ENCODE data around the gene SOX6.
A peak's percentile ranks its signal among the peaks of the same experiment; 100 is the strongest.
"Not testable (repeated sequence)": the region's sequence is repeated elsewhere in the genome, so short reads cannot be mapped to it uniquely, and the experiment has no call there.

Gene SOX6

DNA sequence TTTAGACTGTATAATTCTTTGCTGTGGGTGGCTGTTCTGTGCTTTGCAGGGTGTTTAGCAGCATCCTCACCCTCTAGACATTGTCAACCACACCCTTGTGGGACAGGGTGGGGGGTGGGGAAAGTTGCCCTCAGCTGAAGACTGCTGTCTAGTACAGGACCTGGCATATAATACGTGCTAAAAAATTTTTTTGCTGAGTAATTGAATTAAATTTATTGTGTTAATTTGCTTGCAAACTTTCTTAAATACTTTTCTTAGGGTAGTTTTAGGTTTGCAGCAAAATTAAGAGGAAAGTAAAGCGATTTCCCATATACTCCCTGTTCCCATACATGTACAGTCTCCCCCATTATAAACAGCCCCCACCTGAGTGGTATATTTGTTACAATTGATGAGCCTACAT is 268.5 kb downstream of the SOX6 start:
- no peak for DNase-seq

- peak; percentile 14 for DNase-seq
Observed at GRCh38 chr11:16086229-16086819, 270.0 kb downstream of the SOX6 start.

GRCh38 chr11:16082095-16083055 is 274.0 kb downstream of the SOX6 start:
- DNase-seq: peak; percentile 34

GRCh38 chr11:16081382-16082094 is 274.8 kb downstream of the SOX6 start:
- no peak for DNase-seq

GRCh38 chr11:16080688-16081381 is 275.5 kb downstream of the SOX6 start:
- no peak for DNase-seq

DNA sequence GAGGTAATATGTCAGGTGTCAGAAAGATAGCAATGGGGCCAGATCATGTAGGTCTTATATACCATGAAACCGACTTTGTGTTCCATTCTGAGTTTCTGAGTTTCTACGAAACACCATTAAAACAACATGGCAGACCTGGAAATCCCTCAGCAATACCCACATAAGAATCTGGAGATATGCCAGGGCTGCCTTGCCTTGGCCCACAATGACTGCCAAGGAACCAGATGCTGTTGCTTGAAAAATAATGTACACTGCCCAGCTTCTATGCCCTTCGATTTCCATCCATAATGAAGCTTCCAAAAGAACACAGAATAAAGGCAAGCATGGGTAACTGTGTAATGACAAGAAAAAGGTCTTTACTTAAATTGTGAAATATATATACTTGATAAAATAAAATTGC is 277.4 kb downstream of the SOX6 start:
- peak; percentile 4 for DNase-seq

- DNase-seq: no peak
Observed at GRCh38 chr11:16070573-16070972, 285.8 kb downstream of the SOX6 start.

DNA sequence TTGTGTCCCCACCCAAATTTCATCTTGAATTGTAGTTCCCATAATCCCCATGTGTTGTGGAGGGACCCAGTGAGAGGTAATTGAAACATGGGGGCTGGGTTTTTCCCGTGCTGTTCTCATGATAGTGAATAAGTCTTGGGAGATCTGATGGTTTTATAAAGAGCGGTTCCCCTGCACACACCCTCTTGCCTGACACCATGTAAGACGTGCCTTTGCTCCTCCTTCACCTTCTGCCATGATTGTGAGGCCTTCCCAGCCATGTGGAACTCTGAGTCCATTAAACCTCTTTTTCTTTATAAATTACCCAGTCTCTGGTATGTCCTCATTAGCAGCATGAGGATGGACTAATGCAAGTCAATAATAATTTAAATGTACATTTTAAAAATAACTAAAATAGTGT is 289.1 kb downstream of the SOX6 start:
- DNase-seq: not testable (repeated sequence)

GRCh38 chr11:16059332-16059731 is 297.0 kb downstream of the SOX6 start:
- DNase-seq: no peak

GRCh38 chr11:16058671-16059070 is 297.7 kb downstream of the SOX6 start:
- no peak for DNase-seq

DNA sequence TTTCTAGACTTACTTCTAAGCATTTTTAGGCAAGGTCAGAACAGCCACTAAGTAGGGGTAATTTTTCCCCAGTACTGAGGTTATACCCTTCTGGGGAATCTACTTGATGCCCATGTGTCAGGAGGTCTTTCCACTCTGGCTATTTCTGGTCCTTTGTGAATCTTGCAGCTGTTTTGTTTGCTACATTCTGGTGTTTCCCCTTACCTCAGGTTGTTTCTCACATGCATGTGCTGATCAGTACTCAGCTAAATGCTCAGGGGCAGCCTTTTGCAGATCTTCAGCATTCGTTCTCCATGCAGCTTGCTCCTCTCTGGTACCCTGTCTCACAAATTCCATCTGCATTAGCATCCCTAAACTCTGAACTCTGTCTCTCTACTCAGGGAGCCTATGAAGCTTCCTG is 303.6 kb downstream of the SOX6 start:
- DNase-seq: no peak

DNA sequence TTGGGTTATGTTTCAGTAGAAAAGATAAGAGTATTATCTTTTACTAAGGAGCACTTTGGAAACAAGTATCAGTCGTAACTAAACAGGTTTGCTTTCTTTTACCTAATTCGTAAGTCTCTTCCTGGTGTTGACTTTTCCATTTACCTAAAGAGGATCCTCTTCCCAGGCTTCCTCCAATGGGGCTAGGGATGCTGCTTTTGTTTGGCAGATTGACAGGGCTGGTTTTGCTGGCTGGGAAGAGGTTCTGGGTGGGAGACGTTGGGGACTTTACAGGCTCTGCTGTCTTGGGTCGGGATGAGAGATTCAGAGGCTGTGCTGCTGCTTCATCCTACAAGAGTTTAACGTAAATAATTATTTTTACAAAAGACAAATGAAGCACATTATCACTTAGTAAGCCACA is 306.7 kb downstream of the SOX6 start:
- no peak for DNase-seq

GRCh38 chr11:16047073-16047472 is 309.3 kb downstream of the SOX6 start:
- no peak for DNase-seq

DNA sequence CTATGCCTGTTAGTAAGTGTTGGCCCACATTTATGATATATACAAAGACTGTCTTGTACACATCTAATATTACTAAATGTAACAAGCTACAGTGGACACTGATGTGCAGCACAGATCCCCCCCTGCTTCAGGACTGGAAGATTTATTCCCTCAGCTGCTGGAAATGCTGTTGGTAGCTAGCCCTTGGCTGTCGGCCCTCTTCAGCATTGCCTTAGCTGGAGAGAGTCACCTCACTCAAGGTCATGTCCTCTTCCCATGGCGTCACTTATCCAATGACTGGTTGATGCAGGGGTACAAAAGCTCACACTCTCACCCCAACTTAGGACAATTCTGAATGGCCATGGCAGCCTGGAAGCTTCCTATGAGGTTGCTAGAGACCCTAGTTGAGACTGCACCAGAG is 312.7 kb downstream of the SOX6 start:
- no peak for DNase-seq

DNA sequence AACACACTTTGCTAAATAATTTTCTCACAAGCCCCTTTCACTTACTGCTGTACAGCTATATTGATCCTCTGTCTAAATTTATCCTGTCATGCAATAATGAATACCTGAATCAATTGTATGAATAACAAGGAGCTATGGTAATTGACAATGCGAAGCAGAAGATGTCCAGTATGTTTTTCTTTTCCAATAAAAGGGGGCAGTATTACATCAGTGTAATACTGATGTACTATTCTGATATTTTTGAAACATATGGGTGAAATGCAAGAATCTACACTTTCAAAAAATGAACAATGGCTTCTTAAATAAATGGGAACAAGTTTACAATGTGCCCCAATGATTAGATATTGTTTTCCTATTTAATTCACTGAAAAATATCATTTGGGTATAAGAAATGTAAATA is 315.1 kb downstream of the SOX6 start:
- DNase-seq: no peak

GRCh38 chr11:16040151-16040550 is 316.2 kb downstream of the SOX6 start:
- DNase-seq: no peak

DNA sequence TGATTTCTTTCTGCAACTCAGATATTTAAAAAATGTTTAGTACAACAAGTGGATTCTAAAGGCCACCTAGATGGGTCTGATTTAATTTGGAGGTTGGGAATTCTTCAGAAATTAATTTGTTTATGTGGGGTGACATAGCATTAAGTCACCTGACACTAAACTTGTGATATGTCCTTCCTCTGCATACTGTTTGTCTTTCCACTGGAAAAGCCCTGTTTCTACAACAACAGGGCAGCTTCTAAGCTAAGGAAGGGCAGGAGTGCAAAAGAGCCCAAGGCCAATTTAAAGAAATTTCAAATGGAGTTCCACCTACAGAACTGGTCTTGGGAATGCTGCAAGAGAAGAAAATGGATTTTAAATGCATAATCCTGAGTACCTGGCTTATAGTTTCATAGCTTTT is 319.2 kb downstream of the SOX6 start:
- DNase-seq: no peak

DNA sequence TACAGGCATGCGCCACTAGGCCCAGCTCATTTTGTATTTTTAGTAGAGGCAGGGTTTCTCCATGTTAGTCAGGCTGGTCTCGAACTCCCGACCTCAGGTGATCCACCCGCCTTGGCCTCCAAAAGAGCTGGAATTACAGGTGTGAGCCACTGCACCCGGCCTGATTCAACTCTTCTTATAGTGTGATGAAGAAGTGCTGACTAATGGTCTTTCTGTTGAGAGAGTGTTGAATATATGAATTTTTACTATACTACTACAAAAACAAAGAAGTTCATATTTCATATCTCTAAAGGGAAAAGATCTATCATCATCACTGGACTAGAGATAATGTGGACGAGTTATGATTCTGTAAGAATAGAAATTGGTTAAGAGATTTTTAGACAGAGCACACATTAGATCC is 320.1 kb downstream of the SOX6 start:
- no peak for DNase-seq

GRCh38 chr11:16034074-16034473 is 322.3 kb downstream of the SOX6 start:
- no peak for DNase-seq

- no peak for DNase-seq
Observed at GRCh38 chr11:16032974-16033373, 323.4 kb downstream of the SOX6 start.

GRCh38 chr11:16031210-16031609 is 325.1 kb downstream of the SOX6 start:
- no peak for DNase-seq

- DNase-seq: no peak
Observed at GRCh38 chr11:16030664-16031063, 325.7 kb downstream of the SOX6 start.

- DNase-seq: not testable (repeated sequence)
Observed at GRCh38 chr11:16029151-16029550, 327.2 kb downstream of the SOX6 start.

All from NCI-H1694 treated with DMSO at 0.1 percent for 48 hours (cell line).